Chondrocyte (in vitro differentiated cells): ENCODE measurements around the gene EOLA2. TPM values are rescaled to one million over a fixed set of nuclear protein-coding genes. Genes with fewer than 3 reads are reported as not detected.
"Not testable (repeated sequence)": the region's sequence is repeated elsewhere in the genome, so short reads cannot be mapped to it uniquely, and the experiment has no call there.

ENCODE experiments used
- DNase-seq: peaks from one replicate; pipeline ENCODE4 v3.0.0; 2021; ENCODE audit warnings: mixed read lengths, low spot score
- H3K27ac Mint-ChIP-seq: one replicate; pipeline ENCODE4 v1.8.0; 2021; ENCODE audit warnings: mild to moderate bottlenecking, moderate library complexity, mixed read lengths; ENCODE audit not compliant: unreplicated experiment
- H3K27me3 Mint-ChIP-seq: 2 replicates; pipeline ENCODE4 v1.8.0; 2021; ENCODE audit warnings: low read depth, mixed read lengths
- H3K36me3 Mint-ChIP-seq: 2 replicates; pipeline ENCODE4 v1.8.0; 2021; ENCODE audit warnings: low read depth, mixed read lengths
- H3K4me1 Mint-ChIP-seq: 2 replicates; pipeline ENCODE4 v1.8.0; 2021; ENCODE audit warnings: low read depth, mild to moderate bottlenecking, mixed read lengths
- H3K4me3 Mint-ChIP-seq: one replicate; pipeline ENCODE4 v1.8.0; 2021; ENCODE audit warnings: mild to moderate bottlenecking, moderate library complexity, mixed read lengths; ENCODE audit not compliant: unreplicated experiment
- H3K9me3 Mint-ChIP-seq: 2 replicates; pipeline ENCODE4 v1.8.0; 2021; ENCODE audit warnings: low read depth, mixed read lengths
- total RNA-seq: library from RNA; stranded (reverse); gene quantifications from 3 replicates; pipeline ENCODE4 v1.2.1, GENCODE V29; 2021
- TF ChIP-seq, protein P1 (sequence below): fragments of 200-600 bp; sonication (generic); IDR thresholded peaks from 2 replicates; pipeline ENCODE4 v1.5.0; 2021; ENCODE audit warnings: antibody characterized with exemption, mild to moderate bottlenecking, moderate library complexity

EOLA2 gene
- total RNA-seq, 1 donor from 2014 or later, result 39.2 TPM

DNA sequence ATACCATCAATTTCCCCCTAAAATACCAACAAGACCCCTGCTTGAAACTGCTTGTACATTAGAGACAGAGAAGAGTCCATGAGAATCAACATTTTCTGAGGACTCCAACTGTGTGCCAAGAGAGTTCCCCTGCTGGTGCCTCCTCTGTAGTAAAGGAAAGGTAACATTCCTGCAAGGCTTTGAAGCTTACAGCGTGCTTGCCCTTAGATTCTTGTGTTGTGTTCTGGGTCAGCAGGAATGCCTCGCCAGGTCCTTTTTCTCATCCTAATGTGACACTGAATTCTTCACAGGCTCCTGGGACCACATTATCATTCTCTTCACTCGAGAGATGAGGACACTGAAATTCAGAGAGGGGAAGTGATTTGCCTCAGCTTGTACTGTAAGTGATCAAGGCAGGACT, 9.7 kb upstream of the EOLA2 start:
- H3K36me3 Mint-ChIP-seq, result no peaks in the 10 kb centered on the region
- H3K9me3 Mint-ChIP-seq, result no peaks in the 10 kb centered on the region
- peaks cover 13% of the 10 kb centered on the region for H3K4me1 Mint-ChIP-seq
- no peak overlapping the region for H3K4me3 Mint-ChIP-seq
- no peak overlapping the region for H3K27ac Mint-ChIP-seq
- no peaks in the 10 kb centered on the region for H3K27me3 Mint-ChIP-seq
- DNase-seq, result no peak
- TF ChIP-seq, protein P1, sequence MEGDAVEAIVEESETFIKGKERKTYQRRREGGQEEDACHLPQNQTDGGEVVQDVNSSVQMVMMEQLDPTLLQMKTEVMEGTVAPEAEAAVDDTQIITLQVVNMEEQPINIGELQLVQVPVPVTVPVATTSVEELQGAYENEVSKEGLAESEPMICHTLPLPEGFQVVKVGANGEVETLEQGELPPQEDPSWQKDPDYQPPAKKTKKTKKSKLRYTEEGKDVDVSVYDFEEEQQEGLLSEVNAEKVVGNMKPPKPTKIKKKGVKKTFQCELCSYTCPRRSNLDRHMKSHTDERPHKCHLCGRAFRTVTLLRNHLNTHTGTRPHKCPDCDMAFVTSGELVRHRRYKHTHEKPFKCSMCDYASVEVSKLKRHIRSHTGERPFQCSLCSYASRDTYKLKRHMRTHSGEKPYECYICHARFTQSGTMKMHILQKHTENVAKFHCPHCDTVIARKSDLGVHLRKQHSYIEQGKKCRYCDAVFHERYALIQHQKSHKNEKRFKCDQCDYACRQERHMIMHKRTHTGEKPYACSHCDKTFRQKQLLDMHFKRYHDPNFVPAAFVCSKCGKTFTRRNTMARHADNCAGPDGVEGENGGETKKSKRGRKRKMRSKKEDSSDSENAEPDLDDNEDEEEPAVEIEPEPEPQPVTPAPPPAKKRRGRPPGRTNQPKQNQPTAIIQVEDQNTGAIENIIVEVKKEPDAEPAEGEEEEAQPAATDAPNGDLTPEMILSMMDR, result no peak

DNA sequence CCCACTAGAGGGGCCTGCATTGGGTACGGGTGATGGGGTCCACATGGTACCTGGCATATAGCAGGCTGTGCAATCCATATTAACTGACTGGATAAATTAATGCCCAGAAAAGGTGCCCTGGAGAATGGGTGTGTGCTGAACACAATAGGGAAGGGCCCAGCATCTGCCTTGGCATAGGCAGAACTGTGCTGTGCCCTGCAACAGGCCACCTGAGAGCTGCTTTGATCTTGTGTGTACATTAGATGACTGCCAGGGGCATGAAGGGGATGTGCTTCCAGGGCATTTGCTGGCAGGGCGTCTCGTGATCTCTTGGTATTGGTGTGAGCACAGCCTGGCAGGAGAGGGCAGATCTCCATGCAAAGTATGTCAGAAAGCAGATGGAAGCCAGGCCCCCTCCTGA, 8.6 kb upstream of the EOLA2 start:
- H3K27me3 Mint-ChIP-seq, result not testable (repeated sequence)

DNA sequence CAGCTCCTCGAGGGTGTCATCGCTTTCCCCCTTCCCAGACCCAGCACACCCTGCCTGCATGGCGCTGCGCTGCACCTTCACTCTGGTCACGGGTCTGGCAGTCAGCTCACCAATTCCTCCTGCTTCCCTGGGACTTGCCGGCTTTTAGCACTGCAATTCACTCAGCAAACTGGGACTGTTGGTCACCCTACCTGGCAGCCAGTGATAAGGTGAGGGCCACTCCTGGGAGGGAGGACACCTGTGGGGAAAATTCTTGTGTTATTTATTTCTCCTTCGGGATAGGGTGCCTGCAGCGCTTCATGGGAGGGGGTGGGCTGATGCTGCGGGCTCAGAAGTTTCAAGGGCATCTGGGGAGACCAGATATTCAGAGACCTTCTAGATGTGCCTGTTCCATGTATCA, 7.5 kb upstream of the EOLA2 start:
- not testable (repeated sequence) for H3K4me3 Mint-ChIP-seq, DNase-seq, H3K36me3 Mint-ChIP-seq, H3K27ac Mint-ChIP-seq, H3K27me3 Mint-ChIP-seq, H3K9me3 Mint-ChIP-seq
- H3K4me1 Mint-ChIP-seq, result peaks cover 13% of the 10 kb centered on the region

More for the DNA sequence above, 8.6 kb upstream of the EOLA2 start:
- not testable (repeated sequence) for H3K36me3 Mint-ChIP-seq, DNase-seq, H3K27ac Mint-ChIP-seq, H3K4me3 Mint-ChIP-seq, H3K9me3 Mint-ChIP-seq
- peaks cover 13% of the 10 kb centered on the region for H3K4me1 Mint-ChIP-seq

GRCh38 chrX:149945087-149945670, 6.9 kb upstream of the EOLA2 start:
- not testable (repeated sequence) for H3K36me3 Mint-ChIP-seq, H3K4me3 Mint-ChIP-seq, H3K27me3 Mint-ChIP-seq, H3K9me3 Mint-ChIP-seq, DNase-seq, H3K27ac Mint-ChIP-seq
- peaks cover 13% of the 10 kb centered on the region for H3K4me1 Mint-ChIP-seq

DNA sequence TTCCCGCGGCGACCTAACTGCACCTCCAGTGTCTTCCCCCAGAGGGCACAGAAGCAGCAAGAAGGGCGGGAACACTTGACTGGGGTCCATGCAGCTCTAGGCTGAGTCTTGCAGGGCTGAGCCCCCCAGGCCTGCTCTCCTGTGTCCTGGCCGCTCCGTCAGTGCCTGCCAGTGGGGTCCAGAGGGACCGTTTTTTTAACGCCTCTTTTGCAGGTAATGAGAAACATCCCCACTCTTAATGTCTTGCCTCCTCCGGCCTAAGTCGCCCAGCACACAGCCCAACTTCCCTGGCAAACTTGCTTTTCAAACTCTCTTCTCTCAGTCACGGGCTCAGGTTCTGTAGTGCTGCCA, 2.4 kb upstream of the EOLA2 start:
- H3K4me1 Mint-ChIP-seq, DNase-seq, H3K9me3 Mint-ChIP-seq, H3K36me3 Mint-ChIP-seq, H3K27me3 Mint-ChIP-seq: not testable (repeated sequence)
- peak overlapping the region; percentile 99 for H3K27ac Mint-ChIP-seq
- TF ChIP-seq, protein P1, result peak; percentile 71
- peak overlapping the region; percentile 87 for H3K4me3 Mint-ChIP-seq

DNA sequence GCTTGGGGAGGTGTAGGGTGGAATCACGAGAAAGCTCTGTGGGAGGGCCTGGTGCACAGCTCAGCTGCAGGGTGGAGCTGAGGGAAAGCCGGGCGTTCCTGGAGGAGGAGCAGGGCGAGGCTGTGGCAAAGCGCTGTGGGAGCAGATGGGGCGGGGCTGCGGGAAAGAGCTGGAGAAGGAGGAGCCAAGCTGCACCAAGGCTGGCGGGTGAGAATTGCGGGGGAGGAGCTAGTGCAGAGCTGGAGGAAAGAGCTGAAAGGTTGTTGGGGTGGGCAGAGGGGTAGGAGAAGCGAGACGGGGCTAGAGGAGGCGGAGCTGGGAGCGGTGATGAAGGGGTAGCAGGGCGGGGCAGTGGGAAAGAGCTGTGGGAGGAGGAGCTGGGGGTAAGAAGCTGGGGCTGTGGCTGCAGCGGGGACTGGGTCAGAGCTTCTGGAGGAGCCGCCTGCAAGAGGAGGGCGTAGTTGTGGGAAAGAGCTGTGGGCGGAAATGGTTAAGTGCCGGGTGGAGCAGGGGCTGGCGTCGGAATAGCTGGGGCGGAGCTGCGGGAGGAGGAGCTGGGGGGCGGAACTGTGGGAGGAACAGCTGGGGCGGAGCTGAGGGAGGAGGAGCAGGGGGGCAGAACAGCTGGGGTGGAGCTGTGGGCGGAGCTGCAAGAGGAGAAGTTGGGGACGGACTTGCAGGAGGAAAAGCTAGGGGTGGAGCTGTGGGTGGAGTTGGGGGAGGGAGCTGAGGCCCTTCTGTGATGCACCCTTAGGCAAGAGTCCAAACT, 1.8 kb upstream of the EOLA2 start:
- TF ChIP-seq, protein P1, result no peak
- DNase-seq, result peak; percentile 97

GRCh38 chrX:149939655-149939904, 1.3 kb upstream of the EOLA2 start:
- Mint-ChIP-seq H3K27me3 (no peaks in the 10 kb centered on the region), H3K9me3 (no peaks in the 10 kb centered on the region), H3K4me1 (peaks cover 9% of the 10 kb centered on the region), H3K27ac (peak overlapping the region; percentile 99), H3K36me3 (no peaks in the 10 kb centered on the region), H3K4me3 (peak overlapping the region; percentile 87)
- TF ChIP-seq, protein P1, result no peak
- no peak for DNase-seq

More for the DNA sequence above, 1.8 kb upstream of the EOLA2 start:
- H3K36me3 Mint-ChIP-seq, result no peaks in the 10 kb centered on the region
- no peaks in the 10 kb centered on the region for H3K9me3 Mint-ChIP-seq
- peaks cover 9% of the 10 kb centered on the region for H3K4me1 Mint-ChIP-seq
- H3K27ac Mint-ChIP-seq, result peak overlapping the region; percentile 99
- peak overlapping the region; percentile 87 for H3K4me3 Mint-ChIP-seq
- no peaks in the 10 kb centered on the region for H3K27me3 Mint-ChIP-seq
